Iris pigment epithelial cell (primary cell): ENCODE data around the gene ACTRT2.

Source experiments
- DNase-seq: peaks from one replicate; pipeline ENCODE4 v3.0.0-alpha.2; 2011; ENCODE audit warnings: low read depth

ACTRT2 gene

GRCh38 chr1:3003039-3003940 lies 18.0 kb upstream of the ACTRT2 start:
- DNase-seq = no peak

GRCh38 chr1:3003941-3004270 lies 17.4 kb upstream of the ACTRT2 start:
- no peak for DNase-seq

GRCh38 chr1:3004285-3005205 lies 16.7 kb upstream of the ACTRT2 start:
- no peak for DNase-seq

- no peak for DNase-seq
These were observed 15.5 kb upstream of the ACTRT2 start for GRCh38 chr1:3005771-3006170.

- DNase-seq = no peak
These were observed 13.7 kb upstream of the ACTRT2 start for GRCh38 chr1:3007298-3008147.

- DNase-seq = no peak
These were observed 12.2 kb upstream of the ACTRT2 start for GRCh38 chr1:3009021-3009420.

GRCh38 chr1:3009556-3009955 lies 11.7 kb upstream of the ACTRT2 start:
- DNase-seq = no peak

GRCh38 chr1:3011127-3011526 lies 10.1 kb upstream of the ACTRT2 start:
- DNase-seq = no peak

- no peak for DNase-seq
These were observed 9.4 kb upstream of the ACTRT2 start for GRCh38 chr1:3011631-3012455.

GRCh38 chr1:3012456-3013291 lies 8.6 kb upstream of the ACTRT2 start:
- no peak for DNase-seq

GRCh38 chr1:3013371-3014049 lies 7.8 kb upstream of the ACTRT2 start:
- DNase-seq = no peak

- no peak for DNase-seq
These were observed 7.2 kb upstream of the ACTRT2 start for GRCh38 chr1:3014050-3014440.

- no peak for DNase-seq
These were observed 6.6 kb upstream of the ACTRT2 start for GRCh38 chr1:3014443-3015268.

- DNase-seq = no peak
These were observed 6.0 kb upstream of the ACTRT2 start for GRCh38 chr1:3015269-3015635.

GRCh38 chr1:3015744-3016143 lies 5.5 kb upstream of the ACTRT2 start:
- no peak for DNase-seq

- no peak for DNase-seq
These were observed 4.4 kb upstream of the ACTRT2 start for GRCh38 chr1:3016641-3017439.

- DNase-seq = no peak
These were observed 3.7 kb upstream of the ACTRT2 start for GRCh38 chr1:3017440-3018050.

- DNase-seq = no peak
These were observed 3.2 kb upstream of the ACTRT2 start for GRCh38 chr1:3018051-3018471.
